GM21390 (cell line): Measurements from ENCODE around the gene SYT6.

Experiments
- ATAC-seq: cut with Tn5 transposase; IDR thresholded peaks from one replicate; pipeline ENCODE4 v1.9.1; 2021; ENCODE audit not compliant: unreplicated experiment

Gene SYT6

GRCh38 chr1:114154963-114155322 lies 1.3 kb upstream of the SYT6 start:
- no peak for ATAC-seq

GRCh38 chr1:114154146-114154962 lies 685 bp upstream of the SYT6 start:
- ATAC-seq, result no peak

- ATAC-seq, result no peak
These were observed 985 bp downstream of the SYT6 start for GRCh38 chr1:114152508-114153260.

GRCh38 chr1:114152089-114152507 lies 1.6 kb downstream of the SYT6 start:
- ATAC-seq, result no peak

GRCh38 chr1:114150016-114150415 lies 3.7 kb downstream of the SYT6 start:
- no peak for ATAC-seq

GRCh38 chr1:114149211-114149610 lies 4.5 kb downstream of the SYT6 start:
- no peak for ATAC-seq

GRCh38 chr1:114145504-114146151 lies 8.0 kb downstream of the SYT6 start:
- no peak for ATAC-seq

- no peak for ATAC-seq
These were observed 9.7 kb downstream of the SYT6 start for GRCh38 chr1:114144016-114144415.

GRCh38 chr1:114139540-114139939 lies 14.1 kb downstream of the SYT6 start:
- no peak for ATAC-seq

GRCh38 chr1:114137497-114137896 lies 16.2 kb downstream of the SYT6 start:
- ATAC-seq, result no peak

- no peak for ATAC-seq
These were observed 17.9 kb downstream of the SYT6 start for GRCh38 chr1:114135786-114136185.

GRCh38 chr1:114134518-114134917 lies 19.2 kb downstream of the SYT6 start:
- ATAC-seq, result no peak

GRCh38 chr1:114133129-114133528 lies 20.5 kb downstream of the SYT6 start:
- no peak for ATAC-seq

GRCh38 chr1:114131526-114132220 lies 22.0 kb downstream of the SYT6 start:
- ATAC-seq, result no peak

GRCh38 chr1:114130846-114131525 lies 22.7 kb downstream of the SYT6 start:
- ATAC-seq, result no peak

- ATAC-seq, result no peak
These were observed 23.5 kb downstream of the SYT6 start for GRCh38 chr1:114130213-114130612.

GRCh38 chr1:114128293-114128692 lies 25.4 kb downstream of the SYT6 start:
- no peak for ATAC-seq

- ATAC-seq, result peak; percentile 82
These were observed 27.2 kb downstream of the SYT6 start for GRCh38 chr1:114126261-114127095.

- no peak for ATAC-seq
These were observed 29.0 kb downstream of the SYT6 start for GRCh38 chr1:114124644-114125043.
